GM19351 (cell line): ENCODE data around the gene PRMT1.

ENCODE experiments used
- ATAC-seq: cut with Tn5 transposase; IDR thresholded peaks from one replicate; pipeline ENCODE4 v1.9.1; 2021; ENCODE audit warnings: mild to moderate bottlenecking, moderate library complexity; ENCODE audit not compliant: unreplicated experiment

The PRMT1 gene

GRCh38 chr19:49667473-49667872 lies 9.6 kb upstream of the PRMT1 start:
- ATAC-seq, result no peak

GRCh38 chr19:49669516-49669915 lies 7.6 kb upstream of the PRMT1 start:
- ATAC-seq, result no peak

DNA sequence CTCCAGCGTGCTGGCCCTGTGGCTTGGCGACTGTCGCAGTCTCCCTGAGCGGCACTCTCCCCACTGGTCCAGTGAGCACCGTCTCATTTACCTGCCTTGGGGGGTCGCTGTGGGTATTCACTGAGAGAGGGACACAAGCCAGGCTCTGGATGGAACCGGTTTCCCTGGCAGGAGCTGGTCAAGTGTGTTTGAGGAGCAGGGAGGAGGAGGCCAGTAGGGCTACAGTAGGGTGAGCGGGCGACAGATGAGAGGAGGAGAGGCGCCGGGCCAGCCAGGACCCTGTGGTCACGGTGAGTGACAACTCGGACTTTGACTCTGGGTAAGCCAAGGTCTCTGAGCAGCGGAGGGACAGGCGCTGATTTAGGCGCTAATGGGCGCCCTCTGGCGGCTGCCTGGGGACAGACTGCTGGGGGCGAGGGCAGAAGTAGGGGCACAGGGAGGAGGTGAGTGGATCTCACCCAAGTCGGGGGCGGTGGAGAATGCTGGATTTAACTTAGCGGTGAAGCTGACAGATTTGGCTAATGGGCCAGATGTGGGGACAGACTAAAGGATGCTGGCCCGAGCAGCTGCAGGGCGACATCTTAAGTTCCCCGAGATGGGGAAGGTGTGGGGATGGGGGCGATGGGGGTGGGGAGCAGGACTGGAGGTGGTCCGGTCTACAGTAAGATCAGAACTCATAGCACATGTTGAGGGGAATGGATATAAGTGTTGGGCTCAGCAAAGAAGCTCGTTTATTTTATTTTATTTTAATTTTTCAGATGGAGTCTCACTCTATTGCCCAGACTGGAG lies 4.7 kb upstream of the PRMT1 start:
- ATAC-seq, result no peak

- ATAC-seq, result no peak
Measured at GRCh38 chr19:49676136-49676783, 811 bp upstream of the PRMT1 start.

DNA sequence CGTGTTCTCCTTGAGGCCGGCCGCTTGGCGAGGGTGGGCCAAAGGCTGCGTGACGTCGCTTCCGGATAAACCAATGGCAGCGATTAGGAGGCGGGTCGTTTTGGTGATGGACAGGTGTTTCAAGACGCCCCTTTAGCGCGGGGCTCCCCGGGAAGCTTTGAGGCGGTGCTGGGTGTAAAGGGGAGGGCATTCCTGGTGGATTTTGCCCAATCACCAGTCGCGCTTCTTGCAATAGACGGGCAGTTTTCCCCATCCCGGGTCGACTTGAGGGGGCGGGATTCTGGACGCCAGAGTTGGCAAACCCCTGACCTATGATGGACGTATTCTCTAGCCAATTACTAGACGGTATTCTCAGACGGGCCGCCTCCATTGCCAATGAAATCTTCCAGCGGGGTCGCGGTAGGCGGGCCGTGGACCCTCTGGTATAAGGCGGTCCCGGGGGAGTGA lies 264 bp upstream of the PRMT1 start:
- ATAC-seq, result peak; percentile 64

- ATAC-seq, result no peak
Measured at GRCh38 chr19:49677901-49678674, 1.0 kb downstream of the PRMT1 start.

- no peak for ATAC-seq
Measured at GRCh38 chr19:49678985-49679770, 2.1 kb downstream of the PRMT1 start.

- no peak for ATAC-seq
Measured at GRCh38 chr19:49679771-49680413, 2.8 kb downstream of the PRMT1 start.

- ATAC-seq, result no peak
Measured at GRCh38 chr19:49680421-49681351, 3.6 kb downstream of the PRMT1 start.

DNA sequence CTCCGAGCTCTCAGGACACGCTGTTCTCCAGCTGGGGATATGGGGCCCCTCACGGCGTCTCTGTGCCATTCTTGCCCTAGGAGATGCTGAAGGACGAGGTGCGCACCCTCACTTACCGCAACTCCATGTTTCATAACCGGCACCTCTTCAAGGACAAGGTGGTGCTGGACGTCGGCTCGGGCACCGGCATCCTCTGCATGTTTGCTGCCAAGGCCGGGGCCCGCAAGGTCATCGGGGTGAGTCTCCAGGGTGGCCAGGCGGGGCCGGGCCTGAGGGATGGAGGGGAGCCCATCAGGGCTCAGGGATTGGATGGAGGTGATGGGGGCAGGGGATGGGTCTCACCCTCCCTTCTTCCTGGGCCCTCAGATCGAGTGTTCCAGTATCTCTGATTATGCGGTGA lies 4.8 kb downstream of the PRMT1 start:
- no peak for ATAC-seq

- ATAC-seq, result no peak
Measured at GRCh38 chr19:49682274-49682673, 5.2 kb downstream of the PRMT1 start.

GRCh38 chr19:49683814-49684250 lies 6.8 kb downstream of the PRMT1 start:
- ATAC-seq, result no peak

DNA sequence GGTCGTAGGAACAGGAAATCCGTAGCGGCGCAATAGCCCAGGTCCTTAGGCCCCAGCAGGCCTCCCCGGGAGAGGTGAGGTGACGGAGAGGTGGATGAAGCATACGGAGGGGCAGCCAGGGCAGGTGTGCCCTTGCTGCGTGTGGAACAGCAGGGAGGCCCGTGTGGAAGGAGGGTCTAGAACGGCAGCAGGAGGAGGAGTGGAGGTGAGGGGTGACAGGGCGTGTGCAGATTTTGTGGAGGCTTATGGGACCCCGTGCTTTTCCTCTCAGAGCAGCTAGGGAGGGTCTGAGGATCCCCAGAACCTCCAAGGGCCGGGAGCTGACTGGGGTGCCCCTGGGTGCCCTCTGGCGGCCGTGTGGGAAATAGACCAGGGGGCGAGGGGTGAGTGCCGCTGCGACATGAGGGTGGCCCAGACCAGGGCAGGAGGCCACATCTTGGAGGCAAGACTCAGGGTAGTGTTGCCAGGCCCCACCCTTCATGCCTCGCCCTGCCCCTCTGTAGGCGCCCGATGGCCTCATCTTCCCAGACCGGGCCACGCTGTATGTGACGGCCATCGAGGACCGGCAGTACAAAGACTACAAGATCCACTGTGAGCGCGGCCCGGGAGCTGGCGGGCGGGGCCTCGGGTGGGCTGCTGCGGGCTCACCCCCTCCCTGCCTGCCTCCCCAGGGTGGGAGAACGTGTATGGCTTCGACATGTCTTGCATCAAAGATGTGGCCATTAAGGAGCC lies 7.3 kb downstream of the PRMT1 start:
- no peak for ATAC-seq

GRCh38 chr19:49684983-49685553 lies 8.0 kb downstream of the PRMT1 start:
- no peak for ATAC-seq

- no peak for ATAC-seq
Measured at GRCh38 chr19:49685845-49686332, 8.8 kb downstream of the PRMT1 start.

- ATAC-seq, result no peak
Measured at GRCh38 chr19:49686503-49687088, 9.5 kb downstream of the PRMT1 start.

DNA sequence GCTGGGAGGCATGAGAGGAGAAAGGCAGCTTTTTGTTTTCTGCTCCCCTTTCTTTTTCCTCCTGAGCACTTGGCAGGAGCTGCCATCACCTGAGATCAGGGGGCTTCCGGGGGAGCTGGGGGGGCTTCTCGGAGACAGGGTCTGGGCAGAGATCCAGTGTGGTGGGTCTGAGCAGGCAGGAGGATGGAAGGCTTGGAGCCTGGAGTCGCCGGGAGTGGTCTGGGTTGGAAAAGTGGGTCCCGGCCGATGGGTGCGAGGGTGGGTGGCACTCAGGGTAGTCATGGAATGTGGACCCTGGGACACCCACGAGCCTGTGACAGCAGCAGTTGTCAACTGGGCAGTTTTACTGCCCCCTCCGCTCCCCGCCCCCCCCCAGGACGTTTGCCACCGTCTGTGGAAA lies 10.1 kb downstream of the PRMT1 start:
- no peak for ATAC-seq
